AG09309 (cell line): ENCODE results near the gene CDK17.

Experiments
- DNase-seq: peaks from one replicate; pipeline ENCODE4 v3.0.0-alpha.2; 2010; ENCODE audit warnings: low read depth
- H3K4me3 ChIP-seq: 2 replicates; pipeline ENCODE4 v1.5.1; 2011; ENCODE audit warnings: mild to moderate bottlenecking, low read depth, low read length, moderate library complexity; ENCODE audit not compliant: control insufficient read depth
- TF ChIP-seq, protein P1 (sequence below): IDR thresholded peaks from 2 replicates; pipeline ENCODE4 v1.5.1; 2011; ENCODE audit warnings: mild to moderate bottlenecking, low read depth, low read length, inconsistent platforms; ENCODE audit not compliant: insufficient read depth, control insufficient read depth; ENCODE audit errors: missing control alignments

The CDK17 gene

DNA sequence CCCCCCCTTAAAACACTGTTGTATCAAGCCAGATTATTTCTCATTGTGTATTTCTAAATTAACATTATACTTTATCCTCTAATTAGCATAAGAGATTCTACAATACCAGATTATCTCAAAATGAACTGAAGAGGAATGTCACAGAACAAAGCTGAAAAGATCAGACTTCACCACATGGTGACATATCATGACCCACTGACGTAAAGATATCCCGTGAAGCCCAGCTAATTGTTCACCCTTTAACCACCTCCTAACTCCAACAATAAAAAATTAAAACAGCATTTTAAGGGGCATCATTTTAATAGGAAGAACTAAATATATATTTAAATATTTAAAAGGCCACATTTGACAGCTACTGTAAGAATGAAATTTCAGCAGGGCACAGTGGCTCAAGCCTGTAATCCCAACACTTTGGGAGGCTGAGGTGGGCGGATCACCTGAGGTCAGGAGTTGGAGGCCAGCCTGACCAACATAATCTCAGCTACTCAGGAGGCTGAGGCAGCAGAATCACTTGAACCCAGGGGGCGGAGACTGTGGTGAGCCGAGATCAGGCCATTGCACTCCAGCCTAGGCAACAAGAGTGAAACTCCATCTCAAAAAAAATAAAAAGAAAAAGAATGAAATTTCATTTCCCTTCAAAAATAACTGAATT, 29.0 kb downstream of the CDK17 start:
- H3K4me3 ChIP-seq, result no peak overlapping the region
- DNase-seq, result no peak
- TF ChIP-seq, protein P1, sequence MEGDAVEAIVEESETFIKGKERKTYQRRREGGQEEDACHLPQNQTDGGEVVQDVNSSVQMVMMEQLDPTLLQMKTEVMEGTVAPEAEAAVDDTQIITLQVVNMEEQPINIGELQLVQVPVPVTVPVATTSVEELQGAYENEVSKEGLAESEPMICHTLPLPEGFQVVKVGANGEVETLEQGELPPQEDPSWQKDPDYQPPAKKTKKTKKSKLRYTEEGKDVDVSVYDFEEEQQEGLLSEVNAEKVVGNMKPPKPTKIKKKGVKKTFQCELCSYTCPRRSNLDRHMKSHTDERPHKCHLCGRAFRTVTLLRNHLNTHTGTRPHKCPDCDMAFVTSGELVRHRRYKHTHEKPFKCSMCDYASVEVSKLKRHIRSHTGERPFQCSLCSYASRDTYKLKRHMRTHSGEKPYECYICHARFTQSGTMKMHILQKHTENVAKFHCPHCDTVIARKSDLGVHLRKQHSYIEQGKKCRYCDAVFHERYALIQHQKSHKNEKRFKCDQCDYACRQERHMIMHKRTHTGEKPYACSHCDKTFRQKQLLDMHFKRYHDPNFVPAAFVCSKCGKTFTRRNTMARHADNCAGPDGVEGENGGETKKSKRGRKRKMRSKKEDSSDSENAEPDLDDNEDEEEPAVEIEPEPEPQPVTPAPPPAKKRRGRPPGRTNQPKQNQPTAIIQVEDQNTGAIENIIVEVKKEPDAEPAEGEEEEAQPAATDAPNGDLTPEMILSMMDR, result no peak

DNA sequence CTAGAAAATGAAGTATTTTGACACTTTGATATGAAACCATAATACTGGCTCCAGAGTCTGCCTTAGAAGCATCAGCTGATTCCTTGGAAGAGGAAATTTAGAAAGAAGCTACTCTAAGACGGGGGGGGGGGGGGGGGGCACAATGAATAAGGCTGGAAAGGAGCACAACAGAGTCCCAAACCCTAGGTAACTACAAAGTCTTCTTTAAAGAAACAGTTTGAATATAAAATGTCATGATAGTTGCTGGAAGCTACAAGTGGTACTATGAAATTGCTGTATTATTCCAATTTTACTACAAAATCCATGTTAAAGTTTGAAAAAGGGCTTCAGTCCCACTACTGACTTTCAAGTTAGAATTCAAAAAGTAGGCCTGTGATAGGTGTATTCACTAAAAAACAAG, 31.6 kb downstream of the CDK17 start:
- DNase-seq, result no peak
- no peak overlapping the region for H3K4me3 ChIP-seq
- TF ChIP-seq, protein P1, result no peak

DNA sequence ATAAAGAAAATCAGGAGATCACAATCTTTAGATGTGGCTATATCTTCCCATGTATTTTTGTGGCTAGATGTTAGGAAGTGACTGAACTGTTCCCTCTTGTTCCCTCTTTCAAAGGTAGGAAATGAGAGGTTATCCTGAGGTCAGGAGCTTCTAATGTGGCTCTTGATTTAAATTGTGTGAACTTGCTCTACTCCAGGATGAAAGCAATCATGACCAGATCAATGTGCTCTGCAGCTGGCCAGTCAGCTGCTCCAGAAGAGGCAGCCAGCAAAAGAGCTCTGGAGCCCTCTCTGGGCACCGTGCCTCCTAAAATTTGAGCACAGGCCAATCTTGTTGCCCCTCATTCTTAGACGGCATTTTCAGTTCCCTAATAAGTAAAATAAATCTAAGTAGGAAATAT, 32.0 kb downstream of the CDK17 start:
- H3K4me3 ChIP-seq, result no peak overlapping the region
- TF ChIP-seq, protein P1, result no peak
- DNase-seq, result no peak

DNA sequence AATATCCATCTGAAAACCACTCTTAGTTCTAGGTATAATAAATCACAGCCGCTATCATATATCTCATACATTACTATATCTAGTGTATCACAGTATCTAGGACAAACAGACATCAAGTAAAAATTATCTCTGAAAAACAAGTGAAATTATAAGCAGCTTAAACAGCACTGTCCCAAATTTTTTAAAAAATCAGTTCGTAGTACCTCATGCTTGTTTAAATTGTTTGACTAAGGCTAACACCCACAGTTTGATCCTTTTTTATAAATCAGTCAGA, 33.9 kb downstream of the CDK17 start:
- DNase-seq, result no peak
- TF ChIP-seq, protein P1, result no peak

DNA sequence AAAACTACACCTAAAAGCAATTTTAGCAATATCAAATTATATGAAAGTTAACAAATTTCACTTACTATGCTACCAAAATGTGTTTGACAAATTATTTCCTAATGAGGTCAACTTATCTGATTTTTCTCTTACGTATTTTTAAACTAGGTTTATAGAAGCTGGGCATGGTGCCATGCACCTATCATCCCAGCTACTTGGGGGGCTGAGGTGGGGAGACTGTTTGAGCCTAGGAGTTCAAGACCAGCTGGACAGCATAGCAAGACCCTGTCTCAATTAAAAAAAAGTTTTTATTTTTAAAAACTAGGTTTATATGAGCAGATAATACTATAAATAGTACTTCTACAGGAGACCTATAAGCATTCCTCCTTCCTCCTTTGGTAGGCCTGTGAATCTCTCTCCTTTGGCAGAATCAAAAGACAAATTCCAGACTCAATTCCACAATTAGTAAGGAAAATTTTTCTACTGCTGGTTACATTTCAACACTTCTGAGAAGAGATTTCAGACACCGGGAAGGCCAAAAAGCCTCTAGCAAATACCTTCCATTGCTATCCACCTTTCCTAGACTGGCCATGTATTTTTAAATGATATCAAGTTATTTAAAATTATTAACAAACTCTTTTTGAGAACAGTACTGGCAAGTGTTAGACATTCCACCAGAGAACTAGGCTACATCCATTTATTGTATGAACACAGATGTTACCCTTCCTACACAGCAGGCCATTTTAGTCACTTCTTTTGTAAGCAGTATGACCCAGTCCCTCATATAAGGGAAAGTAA, 34.4 kb downstream of the CDK17 start:
- TF ChIP-seq, protein P1, result no peak
- no peak for DNase-seq
- no peak overlapping the region for H3K4me3 ChIP-seq

More for the DNA sequence above, 33.9 kb downstream of the CDK17 start:
- no peak overlapping the region for H3K4me3 ChIP-seq

DNA sequence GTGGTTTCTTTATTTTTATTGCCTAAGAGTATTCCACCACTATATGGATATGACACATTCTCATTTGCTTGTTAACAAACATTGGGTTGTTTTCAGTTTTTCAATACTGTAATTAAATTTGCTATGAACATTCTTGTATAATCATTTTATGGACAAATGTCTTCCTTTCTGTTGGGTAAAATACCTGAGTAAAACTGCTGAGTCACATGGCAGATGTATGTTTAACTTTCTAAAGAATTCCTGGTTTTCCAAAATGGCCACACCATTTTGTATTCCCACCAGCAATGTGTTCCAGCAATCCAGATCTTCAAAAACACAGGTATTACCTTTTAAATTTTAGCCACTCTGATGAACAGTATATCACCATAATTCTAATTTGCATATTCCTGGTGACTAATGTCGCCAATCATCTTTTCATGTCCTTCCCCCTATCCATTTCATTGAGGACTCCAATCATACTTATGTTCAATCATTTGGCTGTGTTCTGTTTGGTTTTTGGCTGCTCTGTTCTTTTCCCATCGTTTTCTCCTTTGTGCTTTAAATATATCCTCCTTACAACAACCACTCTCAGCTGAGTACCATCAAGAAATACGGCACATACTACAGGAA, 36.0 kb downstream of the CDK17 start:
- no peak for DNase-seq
- H3K4me3 ChIP-seq, result no peak overlapping the region
- TF ChIP-seq, protein P1, result no peak
